IMR-90 (cell line): ENCODE measurements around the gene PROCR.

Experiments
- MAFK ChIP-seq: IDR thresholded peaks from 2 replicates; pipeline ENCODE4 v1.6.1; 2012; ENCODE audit warnings: low read depth, low read length, improper control_type of control experiment
- MAZ ChIP-seq: IDR thresholded peaks from 2 replicates; pipeline ENCODE4 v1.6.1; 2012; ENCODE audit warnings: low read depth, mild to moderate bottlenecking, low read length, improper control_type of control experiment, moderate library complexity, borderline replicate concordance
- MXI1 ChIP-seq: IDR thresholded peaks from 2 replicates; pipeline ENCODE4 v1.6.1; 2012; ENCODE audit warnings: low read depth, mild to moderate bottlenecking, low read length, moderate library complexity, borderline replicate concordance
- POLR2A ChIP-seq: IDR thresholded peaks from 2 replicates; pipeline ENCODE4 v1.6.1; 2012; ENCODE audit warnings: mild to moderate bottlenecking, low read depth, low read length
- RCOR1 ChIP-seq: IDR thresholded peaks from 2 replicates; pipeline ENCODE4 v1.6.1; 2012; ENCODE audit warnings: mild to moderate bottlenecking, low read length, improper control_type of control experiment; ENCODE audit not compliant: insufficient replicate concordance

- TF ChIP-seq POLR2A (no peak), MAZ (no peak), MXI1 (no peak), RCOR1 (no peak), MAFK (no peak)
Observed at GRCh38 chr20:35176132-35176531, 4.3 kb downstream of the PROCR start.
